Activated naive CD4-positive, alpha-beta T cell treated with anti-CD3 and anti-CD28 coated beads, Interleukin-2, amount 50 U/mL, for 16 hours (primary cell): ENCODE measurements around the gene NOL6.
"Not testable (repeated sequence)": the region's sequence is repeated elsewhere in the genome, so short reads cannot be mapped to it uniquely, and the experiment has no call there.

ENCODE experiments used
- DNase-seq: peaks from one replicate; pipeline ENCODE4 v3.0.0-alpha.2; 2020

NOL6 gene

GRCh38 chr9:33430942-33431341 lies 42.8 kb downstream of the NOL6 start:
- no peak for DNase-seq

DNA sequence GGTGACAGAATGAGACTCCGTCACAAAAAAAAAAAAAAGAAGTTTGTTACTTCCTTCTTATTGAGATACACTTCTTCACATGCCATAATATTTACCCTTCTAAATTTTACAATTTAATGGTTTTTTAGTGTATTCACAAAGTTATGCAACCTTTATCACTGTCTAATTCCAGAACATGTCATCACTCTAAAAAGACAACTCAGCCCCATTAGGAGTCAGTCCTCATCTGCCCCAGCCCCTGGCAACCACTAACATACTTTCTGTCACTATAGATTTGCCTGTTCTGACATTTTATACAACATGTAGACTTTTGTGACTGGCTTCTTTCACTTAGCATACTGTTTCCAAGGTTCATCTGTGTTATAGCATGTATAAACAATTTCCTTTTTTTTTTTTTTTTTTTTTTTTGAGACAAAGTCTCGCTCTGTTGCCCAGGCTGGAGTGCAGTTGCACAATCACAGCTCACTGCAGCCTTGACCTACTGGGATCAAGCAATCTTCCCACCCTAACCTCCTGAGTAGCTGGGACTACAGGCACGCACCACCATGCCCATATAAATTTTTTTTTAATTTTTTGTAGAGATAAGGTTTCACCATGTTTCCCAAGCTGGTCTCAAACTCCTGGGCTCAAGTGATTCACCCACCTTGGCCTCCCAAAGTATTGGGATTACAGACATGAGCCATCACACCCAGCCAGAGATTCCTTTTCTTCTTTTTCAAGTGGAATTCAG lies 44.3 kb downstream of the NOL6 start:
- no peak for DNase-seq

GRCh38 chr9:33426843-33427293 lies 46.9 kb downstream of the NOL6 start:
- DNase-seq: no peak

- DNase-seq: no peak
Measured at GRCh38 chr9:33425128-33425533, 48.6 kb downstream of the NOL6 start.

GRCh38 chr9:33424492-33424891 lies 49.2 kb downstream of the NOL6 start:
- DNase-seq: not testable (repeated sequence)

- DNase-seq: not testable (repeated sequence)
Measured at GRCh38 chr9:33424043-33424442, 49.7 kb downstream of the NOL6 start.

- DNase-seq: no peak
Measured at GRCh38 chr9:33419708-33420303, 53.9 kb downstream of the NOL6 start.

DNA sequence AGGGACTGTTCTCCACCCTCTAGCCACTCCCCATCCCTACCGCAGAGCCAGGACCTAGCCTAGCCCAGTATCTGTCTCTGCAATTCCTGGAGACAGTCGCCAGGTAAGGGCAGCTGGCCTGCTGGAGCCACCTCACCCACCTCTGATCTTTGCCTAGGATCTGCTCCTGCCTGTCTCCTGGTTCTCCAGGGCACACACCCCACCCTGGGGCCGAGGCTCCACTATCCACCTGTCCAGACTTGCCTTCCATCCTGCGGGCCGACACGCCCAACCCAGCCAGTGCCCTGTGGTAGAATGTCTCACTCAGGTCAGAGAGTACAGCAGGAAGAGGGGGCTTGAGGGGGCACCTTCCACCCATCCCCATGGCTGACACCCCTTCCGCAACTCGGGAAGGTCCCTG lies 55.6 kb downstream of the NOL6 start:
- DNase-seq: no peak

DNA sequence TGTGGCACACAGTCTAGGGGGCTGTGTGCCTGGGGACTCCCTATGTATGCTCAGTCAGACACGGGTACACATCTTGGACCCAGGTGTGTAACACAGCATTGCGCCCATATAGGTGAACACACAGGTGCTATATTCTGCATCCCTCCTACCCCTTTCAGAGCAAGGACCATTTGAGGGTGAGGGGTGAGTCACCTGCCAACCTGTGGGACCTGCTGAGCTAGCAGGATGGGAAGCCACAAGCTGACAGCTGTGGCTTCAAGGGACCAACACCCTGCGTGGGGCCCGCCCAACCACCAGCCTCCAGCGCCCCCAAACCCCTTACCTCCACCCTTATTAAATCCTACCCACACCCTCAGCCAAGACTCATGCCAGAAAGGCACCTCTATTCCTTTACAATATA lies 56.7 kb downstream of the NOL6 start:
- DNase-seq: peak; percentile 21

DNA sequence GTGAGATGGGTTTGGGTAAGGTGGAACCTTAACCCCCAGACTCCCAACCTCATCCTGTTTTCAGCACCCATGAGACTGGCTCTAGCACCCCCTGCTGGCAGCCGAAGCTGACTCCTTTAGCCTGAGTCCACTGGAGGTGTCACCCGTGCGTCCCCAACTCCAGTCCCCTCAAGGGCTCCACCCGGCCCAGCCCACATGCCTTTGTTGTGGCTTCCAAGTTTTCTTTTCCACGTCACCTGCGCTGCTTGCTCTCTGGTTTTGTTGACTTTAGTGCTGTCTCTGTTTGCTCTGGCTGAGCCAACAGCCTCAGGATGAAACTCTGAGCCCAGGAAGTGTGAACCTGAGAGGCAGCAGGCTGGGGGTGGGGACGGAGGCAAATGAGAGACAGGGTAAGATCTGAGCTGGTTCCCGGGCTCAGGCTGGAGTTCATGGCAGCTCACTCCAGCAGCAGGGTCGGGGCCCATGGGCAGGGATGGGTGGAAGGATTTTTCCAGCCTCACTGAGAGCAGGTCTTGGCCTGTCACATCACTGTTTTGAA lies 58.2 kb downstream of the NOL6 start:
- DNase-seq: peak; percentile 84

DNA sequence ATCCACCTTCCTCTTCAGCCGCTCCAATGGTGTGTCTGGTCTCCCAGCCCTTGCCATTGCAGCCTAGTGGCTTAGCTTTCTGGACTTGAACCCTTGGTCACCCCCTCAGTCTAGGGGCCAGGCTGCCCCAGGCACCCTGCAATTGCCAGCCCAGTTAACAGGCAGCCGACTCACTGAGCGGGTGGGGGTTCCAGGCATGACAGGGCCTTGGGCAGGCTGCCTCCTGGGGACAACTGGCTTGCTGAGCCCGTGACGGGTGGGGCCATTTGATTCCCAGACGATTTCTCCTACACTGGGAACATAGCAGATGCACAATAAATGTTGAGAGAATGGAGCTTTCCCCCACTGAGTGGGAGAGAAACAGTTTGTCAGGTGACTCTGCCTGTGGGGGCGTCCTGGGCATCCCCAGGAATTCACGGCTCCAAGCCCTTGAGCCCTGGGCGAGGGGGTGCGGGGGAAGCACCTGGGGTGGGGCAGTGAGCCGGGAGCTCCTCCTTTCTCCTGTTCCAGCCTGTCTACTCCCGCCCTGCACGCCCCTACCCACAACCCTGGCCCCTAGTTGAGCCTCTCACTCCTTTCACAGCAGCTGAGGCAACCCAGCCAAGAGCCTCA lies 58.7 kb downstream of the NOL6 start:
- no peak for DNase-seq

- no peak for DNase-seq
Measured at GRCh38 chr9:33414268-33414667, 59.5 kb downstream of the NOL6 start.
